ENCODE data around the gene MEFV.

GRCh38 chr16:3304370-3304769, 47.9 kb upstream of the MEFV start:
- TF ChIP-seq CTCF (IDR thresholded peaks at IDR 0.05 in 4 of 5, conservative IDR thresholded peaks at IDR 0.05 in 1 of 5) (no peak), POLR2A (IDR thresholded peaks at IDR 0.05) (no peak)
